GM19397 (cell line): ENCODE measurements around the gene MCC.

Experiments used
- ATAC-seq: cut with Tn5 transposase; IDR thresholded peaks from one replicate; pipeline ENCODE4 v1.9.1; 2021; ENCODE audit warnings: mild to moderate bottlenecking, moderate library complexity; ENCODE audit not compliant: unreplicated experiment

MCC gene

DNA sequence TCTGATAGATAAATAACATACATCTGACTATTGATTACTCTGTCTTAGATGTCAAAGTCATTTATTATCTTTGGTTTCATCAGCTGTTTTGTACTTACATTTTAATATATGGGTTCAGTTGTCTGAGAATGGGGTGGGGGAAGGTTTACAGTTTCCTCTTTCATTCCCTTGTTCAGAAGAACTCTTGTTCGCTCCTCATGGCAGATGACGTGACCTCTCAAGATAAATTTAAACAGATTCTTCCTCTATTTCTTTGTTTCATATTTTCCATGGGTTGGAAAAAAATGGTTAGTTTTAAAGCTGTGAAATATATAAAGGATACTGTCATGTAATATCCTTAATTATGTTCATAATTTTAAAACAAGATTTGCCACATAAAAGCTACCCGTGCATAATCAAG is 114.8 kb downstream of the MCC start:
- ATAC-seq, result no peak

GRCh38 chr5:113371721-113372196 is 116.5 kb downstream of the MCC start:
- ATAC-seq, result no peak

GRCh38 chr5:113367586-113367985 is 120.7 kb downstream of the MCC start:
- ATAC-seq, result no peak

- ATAC-seq, result no peak
Observed at GRCh38 chr5:113364466-113364865, 123.8 kb downstream of the MCC start.

GRCh38 chr5:113361701-113362100 is 126.6 kb downstream of the MCC start:
- no peak for ATAC-seq

DNA sequence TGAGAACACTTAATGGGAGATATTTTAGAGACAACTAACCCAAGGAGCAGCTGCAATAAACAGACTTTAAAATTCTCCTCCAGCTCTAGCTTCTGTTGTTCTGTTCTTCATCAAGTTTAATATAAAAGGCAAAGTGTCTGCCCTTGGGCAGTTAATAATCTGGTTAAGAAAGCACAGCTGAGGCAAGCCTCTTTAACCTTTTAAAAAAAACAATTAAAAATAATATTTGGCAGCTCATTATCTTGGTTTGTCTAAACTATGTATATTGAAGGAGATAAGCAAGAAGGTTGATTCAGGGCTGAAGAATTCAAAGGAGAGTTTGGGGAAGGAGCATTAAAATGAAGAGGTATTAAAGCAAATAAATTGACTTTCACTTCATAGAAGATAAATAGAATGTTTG is 128.8 kb downstream of the MCC start:
- ATAC-seq, result no peak

- ATAC-seq, result no peak
Observed at GRCh38 chr5:113358696-113359095, 129.6 kb downstream of the MCC start.

DNA sequence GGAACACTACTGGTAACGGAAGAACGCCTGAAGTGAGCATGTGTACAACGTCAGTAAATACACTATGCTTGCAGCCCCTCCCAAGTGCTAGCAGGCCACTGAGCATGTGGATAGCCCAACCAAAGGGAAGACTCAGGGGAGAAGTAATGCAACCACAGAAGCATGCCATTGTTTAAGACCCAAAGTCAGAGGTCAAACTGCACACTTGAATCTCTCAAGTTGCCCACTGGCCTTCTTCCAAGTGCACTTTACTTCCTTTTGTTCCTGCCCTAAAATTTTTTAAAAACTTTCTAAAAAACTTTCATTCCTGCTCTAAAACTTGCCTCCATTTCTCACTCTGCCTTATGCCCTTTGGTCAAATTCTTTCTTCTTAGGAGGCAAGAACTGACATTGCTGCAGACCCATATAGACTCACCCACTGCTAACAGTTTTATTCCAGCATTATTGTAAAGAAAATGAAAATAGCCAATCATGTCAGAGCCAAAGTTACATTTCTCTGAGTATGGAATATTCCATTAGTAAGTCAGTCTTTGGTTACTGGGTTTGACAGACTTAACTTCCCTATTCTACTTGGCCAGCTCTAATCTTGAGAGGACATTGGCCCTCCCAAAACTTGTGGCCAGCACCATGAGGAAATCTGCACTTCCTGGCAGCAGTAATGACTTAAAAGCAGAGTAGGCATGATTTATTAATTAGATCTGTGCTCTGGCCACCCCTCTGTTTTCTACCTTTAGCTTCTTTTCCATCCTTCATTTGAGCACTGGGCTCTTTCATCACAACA is 130.4 kb downstream of the MCC start:
- no peak for ATAC-seq

GRCh38 chr5:113356487-113356886 is 131.8 kb downstream of the MCC start:
- ATAC-seq, result no peak

GRCh38 chr5:113354055-113354454 is 134.2 kb downstream of the MCC start:
- ATAC-seq, result no peak

DNA sequence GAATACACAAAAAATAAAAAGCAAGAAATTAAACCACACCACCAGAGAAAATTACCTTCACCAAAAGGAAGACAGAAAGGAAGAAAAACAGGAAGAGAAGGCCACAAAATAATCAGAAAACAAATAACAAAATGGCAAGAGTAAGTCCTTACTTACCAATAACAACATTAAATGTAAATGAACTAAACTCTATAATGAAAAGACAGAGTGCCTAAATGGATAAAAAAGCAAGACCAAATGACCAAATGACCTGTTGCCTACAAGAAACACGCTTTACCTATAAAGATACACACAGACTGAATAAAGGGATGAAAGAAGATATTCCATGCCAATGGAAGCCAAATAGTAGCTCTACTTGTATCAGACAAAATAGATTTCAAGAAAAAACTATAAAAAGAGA is 140.7 kb downstream of the MCC start:
- ATAC-seq, result no peak

DNA sequence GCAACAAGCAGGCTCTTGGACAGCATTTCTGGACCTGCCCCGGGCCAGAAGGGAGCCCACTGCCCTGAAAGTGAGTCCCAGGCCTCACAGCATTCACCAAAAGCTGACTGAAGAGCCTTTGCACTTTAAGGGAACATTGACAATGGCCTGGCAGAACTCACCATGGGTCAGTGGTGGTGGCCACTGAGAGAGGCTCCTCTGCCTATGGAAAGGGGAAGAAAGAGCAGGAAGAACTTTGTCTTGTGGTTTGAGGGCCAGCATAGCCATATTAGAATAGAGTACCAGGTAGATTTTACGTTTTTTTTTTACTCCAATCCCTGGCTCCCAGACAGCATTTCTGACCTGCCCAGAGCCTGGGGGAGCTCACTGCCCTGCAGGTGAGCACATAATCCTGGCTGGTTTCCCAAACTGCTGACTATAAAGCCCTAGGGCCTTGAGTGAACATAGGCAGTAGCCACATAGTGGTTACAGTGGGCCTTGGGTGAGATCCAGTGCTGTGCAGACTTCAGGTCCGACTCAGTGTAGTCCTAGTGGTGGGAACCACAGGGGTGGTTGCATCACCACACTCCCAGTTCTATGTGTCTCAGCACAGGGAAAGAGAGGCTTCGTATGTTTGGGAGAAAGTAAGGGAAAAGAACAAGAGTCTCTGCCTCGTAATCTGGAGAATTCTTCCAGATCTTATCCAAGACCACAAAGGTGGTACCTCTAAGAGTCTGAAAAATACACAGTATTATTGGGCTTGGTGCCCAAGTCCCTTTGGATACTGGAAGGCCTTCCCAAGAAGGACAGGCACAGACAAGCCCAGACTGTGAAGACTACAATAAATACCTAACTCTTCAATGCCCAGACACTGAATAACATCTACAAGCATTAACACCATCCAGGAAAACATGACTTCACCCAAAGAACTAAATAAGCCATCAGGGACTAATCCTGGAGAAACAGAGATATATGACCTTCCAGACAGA is 143.0 kb downstream of the MCC start:
- no peak for ATAC-seq

- no peak for ATAC-seq
Observed at GRCh38 chr5:113343343-113343742, 144.9 kb downstream of the MCC start.

DNA sequence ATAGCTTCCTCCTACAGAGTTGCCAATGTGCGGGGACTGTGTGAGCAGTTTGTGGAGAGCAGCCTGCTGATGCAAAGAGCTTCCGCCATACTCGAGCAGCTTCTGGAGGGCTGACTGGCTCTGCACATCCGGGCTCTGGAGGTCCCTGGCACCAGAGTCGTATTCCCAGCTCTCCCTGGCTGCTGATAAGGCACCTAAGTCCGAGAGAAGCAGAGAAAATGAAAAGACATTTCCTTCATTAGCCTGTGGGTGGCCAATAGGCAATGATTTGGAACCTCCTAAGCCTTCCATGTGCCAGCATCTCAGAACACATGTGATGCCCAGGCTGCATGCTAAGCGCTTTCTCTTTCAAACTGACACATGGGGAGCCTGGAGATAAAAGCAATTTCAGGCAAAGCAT is 147.7 kb downstream of the MCC start:
- no peak for ATAC-seq

GRCh38 chr5:113338628-113339027 is 149.6 kb downstream of the MCC start:
- no peak for ATAC-seq

DNA sequence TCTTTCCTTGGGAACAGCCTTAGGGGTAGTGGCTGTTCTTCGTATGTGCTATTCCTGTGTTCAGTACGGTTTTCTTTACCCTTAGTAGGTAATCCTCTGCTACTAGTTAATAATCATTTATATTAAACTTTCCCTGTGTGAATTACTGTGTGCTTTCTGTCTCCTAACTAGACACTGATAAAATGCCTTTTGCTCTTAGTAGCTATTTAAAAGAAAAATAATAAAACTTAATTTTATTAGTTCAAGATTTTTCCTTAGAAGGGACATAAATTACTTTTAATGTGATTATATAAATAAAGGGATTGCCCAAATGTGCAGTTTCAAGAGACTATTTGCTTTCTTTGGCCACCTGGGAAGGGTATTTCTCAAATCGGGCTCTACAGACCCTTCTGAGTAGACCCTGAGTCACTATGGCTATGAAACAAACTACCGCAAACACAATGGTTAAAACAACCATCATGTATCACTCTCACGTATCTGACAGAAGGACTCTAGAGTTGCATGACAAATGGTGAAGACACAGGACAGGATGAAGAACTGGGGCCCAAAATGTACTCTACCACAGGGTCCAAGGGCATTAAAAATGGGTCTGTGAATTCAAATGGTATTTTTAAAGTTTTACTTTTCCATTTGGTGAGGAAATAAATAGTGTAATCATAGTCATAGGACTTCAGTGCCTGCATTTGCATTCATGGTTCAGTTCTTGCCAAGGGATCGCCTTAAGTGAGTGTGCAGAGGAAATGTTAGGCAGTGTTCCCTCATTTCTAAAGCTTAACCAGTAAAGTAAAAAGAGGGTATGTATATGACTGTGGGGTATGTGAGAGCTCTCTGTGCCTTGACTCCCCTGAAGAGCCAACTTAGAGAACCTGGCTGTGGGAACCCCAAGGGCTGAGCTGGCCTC is 150.5 kb downstream of the MCC start:
- no peak for ATAC-seq

- ATAC-seq, result no peak
Observed at GRCh38 chr5:113336975-113337374, 151.3 kb downstream of the MCC start.

GRCh38 chr5:113333411-113333810 is 154.8 kb downstream of the MCC start:
- no peak for ATAC-seq

DNA sequence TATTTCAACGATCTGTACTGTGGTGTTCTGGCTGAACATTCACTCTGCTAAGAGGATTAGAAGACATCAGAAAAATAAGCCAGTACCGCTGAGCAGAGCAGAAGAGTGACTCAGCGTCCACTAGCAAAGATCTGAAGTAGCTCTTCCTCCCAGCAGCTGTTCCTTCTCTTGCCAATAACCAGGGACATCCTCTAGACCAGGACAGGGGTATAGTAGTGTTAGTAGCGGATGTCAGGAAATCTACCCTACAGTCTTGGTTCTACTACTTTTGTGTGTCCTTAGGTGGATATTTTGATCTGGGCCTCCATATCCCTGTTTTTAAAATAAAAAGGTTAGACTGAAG is 157.1 kb downstream of the MCC start:
- ATAC-seq, result no peak

DNA sequence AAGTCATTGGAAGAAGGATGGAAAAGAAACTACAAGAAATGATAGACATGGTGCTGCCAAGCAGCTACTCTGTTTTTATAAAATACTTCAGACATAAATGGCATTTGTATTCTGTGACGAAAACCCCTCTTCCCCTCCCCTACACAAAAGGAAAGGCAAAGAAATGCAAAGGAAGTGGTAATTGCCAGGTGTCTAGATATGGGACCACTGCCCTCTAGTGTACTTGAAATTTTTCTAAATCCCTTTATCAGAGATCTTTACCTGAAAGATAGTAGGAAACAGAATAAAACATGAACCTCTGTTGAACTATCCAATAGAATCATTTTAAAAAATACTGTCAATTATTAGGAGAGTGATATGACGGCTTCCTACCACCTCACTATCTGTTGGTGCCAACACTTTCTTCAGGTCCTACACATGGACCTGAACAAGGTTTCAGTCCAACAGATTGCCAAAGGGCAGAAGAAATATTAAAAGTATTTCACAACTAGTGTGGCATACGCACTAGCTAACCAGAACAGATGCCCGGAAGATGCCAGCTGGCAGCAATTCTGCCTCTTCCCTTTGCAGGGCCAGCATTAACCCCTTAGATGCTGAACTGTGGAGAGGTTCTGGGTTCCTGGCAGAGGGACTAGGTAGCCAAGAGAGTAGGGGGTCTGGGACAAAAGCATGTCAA is 157.6 kb downstream of the MCC start:
- peak; percentile 70 for ATAC-seq
